GM19467 (cell line): ENCODE results near the gene DBH.

Experiments used
- ATAC-seq: cut with Tn5 transposase; IDR thresholded peaks from one replicate; pipeline ENCODE4 v1.9.1; 2021; ENCODE audit warnings: mild to moderate bottlenecking, moderate library complexity; ENCODE audit not compliant: unreplicated experiment

The DBH gene

GRCh38 chr9:133635533-133636531, at the start of gene DBH:
Gene DBH (plus strand): TSS chr9:133636363. CDS start chr9:133636372, 9 bp downstream.
- no peak for ATAC-seq

DNA sequence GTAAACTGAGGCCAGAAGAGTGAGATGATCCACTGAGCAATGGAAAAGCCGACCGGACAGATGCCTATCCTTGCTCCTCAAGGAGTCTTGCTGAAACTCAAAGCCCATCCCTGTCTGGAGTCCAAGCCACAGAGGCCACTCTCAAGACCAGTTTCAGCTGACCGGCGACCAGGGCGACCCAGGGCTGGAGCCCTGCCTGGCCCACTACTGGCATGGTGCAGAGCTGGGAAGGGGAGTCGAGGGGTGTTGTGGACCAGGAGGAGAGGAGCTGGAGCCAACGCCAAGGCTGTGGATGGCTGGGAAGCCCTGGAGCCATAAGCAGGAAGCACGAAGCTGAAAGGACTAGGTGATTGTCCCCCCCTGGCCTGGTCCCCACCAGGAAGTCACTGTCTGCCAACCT, 49.1 kb upstream of the DBH start:
- no peak for ATAC-seq

DNA sequence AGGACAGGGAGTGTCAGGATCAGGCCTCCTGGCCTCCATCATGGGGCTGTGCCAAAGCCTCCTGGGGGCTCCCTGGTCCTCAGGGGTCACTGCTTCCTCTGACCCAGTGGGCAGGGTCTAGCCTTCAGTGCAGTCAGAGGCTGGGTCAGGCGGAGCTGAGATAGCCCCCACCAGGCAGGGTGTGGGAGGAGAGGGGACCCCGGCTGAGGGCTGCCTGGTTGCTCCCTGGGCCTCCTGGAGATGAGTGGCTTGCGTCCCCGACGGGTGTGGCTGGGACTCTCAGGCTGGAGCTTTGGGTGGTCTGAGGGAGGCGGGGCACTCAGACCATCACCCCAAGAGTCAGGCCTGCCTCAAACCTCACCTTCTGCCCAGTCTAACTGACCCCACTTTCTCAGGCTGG, 48.7 kb upstream of the DBH start:
- ATAC-seq, result no peak

DNA sequence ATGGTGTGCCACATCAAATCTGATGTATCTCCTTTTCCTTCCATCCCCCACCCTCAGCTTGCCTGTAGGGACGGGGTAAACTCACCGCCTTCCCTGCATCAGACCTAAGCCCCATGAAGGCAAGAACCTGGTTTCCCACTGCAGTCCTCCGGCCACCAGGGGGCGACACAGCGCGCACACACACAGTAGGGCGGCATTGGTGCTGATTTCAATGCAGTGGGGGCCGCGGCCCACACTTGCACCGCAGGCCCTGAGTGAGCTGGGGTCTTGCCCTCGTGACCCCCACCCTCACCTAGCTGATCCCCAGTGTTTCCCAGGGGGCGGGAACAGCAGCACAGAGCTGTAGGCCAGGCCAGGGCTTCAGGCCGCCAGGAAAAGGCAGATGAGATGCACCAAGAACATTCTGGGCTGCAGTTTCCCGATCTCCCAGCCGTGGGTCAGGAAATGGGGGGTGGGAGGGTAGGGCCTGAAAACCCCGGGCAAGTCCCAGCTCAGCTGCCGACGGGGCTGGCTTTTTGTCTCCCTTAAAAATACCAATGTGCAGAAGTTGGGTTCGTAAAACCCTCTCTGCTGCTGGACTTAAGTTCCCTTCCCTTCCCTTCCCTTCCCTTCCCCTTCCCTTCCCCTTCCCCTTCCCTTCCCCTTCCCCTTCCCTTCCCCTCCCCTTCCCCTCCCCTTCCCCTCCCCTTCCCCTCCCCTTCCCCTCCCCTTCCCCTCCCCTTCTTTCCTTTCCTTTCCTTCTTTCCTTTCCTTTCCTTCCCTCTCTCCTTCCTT, 46.5 kb upstream of the DBH start:
- ATAC-seq, result no peak

DNA sequence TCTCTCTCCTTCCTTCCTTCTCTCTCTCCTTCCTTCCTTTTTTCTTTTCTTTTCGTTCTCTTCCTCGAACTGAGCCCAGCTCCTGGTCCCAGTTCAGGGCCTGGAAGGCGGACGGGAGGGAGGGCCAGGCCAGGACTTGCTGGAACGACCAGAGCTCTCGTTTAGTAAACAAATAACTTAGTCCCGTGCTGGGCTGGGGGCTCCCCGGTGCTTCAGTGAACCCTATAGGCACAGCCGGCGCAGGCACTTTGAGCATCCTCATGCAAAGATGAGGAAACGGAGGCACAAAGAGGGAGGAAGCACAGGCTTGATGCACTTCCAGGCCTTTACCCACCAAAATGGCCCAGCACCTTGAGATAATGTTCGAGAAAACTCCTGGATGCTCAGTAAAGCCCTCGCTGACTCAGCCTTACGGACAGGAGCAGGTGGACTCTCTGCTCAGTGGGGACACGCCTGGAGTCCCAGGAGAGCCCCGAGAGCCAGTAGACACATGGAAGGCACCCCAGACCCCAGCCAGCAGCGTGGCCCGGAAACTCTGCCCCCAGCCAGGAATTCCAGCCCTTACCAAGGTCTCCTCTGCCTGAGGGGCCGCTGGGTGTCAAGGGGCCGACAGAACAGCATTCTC, 45.8 kb upstream of the DBH start:
- ATAC-seq, result no peak

DNA sequence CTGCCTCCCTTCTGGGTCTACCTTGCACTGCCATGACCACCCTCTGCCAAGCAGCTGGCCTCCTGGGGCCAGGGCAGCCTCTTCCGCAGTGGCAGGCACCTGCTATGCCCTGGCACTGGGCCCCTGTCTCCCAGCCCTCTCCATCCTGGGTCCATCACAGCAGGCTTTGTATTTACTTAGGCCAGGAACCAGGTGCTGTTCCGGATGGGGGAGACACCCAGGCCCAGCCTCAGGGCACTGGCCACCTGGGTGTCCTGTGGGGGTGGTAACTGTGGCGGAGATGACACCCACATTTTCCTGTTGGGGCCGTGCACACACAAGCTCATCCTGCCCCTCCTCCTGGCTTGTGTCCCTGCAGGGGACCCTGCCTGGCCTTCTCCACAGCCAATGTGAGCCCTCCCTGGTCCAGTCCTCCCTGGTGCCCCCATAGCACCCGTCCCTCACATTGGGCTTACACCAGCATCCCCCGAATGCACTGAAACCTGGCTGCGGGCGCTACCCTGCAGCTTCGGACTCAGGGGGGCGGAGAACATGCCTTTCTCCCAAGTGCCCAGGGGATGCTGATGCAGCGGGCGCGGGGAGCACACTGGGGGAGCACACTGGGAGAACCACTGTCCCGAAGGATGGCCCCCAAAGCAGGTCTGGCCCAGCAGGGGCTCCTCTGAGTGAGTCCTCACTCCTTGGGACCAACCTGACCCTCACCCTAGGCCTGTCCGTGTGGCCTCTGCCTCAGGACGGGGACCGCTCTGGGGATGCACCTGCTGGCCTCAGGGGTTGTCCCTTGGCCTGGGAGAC, 44.9 kb upstream of the DBH start:
- ATAC-seq, result no peak

GRCh38 chr9:133591985-133592384, 44.2 kb upstream of the DBH start:
- no peak for ATAC-seq

- no peak for ATAC-seq
Measured at GRCh38 chr9:133592731-133593409, 43.3 kb upstream of the DBH start.

GRCh38 chr9:133593587-133594253, 42.4 kb upstream of the DBH start:
- ATAC-seq, result no peak

- no peak for ATAC-seq
Measured at GRCh38 chr9:133594310-133594709, 41.9 kb upstream of the DBH start.

DNA sequence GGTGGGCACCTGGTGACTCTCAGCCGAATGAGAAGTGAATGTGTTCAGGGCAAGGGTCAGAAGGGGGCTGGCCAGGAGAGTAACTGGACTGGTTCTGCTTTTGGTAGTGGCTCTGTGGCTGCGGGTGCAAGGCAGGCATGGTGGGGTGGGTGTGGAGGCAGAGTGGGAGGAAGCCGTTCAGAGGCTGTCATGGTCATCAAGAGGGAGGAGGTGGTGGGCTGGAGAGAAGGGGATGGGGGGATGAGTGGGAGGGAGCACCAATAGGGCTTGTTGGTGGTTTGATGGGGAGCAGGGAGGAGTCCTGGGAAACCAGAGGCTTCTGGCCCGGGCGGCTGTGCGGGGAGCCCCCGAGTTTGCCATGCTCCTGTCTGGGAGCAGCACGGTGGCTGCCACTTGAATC, 40.3 kb upstream of the DBH start:
- ATAC-seq, result no peak

- ATAC-seq, result no peak
Measured at GRCh38 chr9:133597316-133597957, 38.7 kb upstream of the DBH start.

GRCh38 chr9:133598978-133599377, 37.2 kb upstream of the DBH start:
- ATAC-seq, result no peak

DNA sequence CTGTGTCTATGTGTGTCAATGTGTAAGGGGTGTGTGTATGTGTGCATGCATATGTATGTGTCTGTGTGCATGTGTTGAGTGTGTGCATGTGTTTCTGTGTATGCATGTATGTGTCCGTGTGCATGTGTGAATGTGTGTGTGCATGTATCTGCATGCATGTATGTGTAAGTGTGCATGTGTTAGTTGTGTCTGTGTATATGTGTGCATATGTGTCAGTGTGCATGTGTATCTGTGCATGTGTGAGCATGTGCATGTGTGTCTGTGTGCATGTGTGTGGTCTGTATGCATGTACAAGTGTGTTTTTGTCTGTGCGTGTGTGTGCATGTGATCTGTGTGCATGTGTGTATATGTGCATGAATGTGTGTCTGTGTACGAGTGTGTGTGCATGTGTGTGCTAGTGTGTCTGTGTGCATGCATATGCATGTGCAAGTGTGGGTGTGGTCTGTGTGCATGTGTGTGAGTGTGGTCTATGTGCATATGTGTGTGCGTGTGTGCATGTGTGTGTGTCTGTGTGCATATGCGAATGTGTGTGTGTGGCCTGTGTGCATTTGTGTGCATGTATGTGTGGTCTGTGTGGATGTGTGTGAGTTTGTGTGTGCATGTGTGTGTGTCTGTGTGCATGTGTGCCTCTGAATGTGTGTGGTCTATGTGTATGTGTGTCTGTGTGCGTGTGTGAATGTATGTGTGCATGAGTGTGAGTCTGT, 36.5 kb upstream of the DBH start:
- ATAC-seq, result no peak

DNA sequence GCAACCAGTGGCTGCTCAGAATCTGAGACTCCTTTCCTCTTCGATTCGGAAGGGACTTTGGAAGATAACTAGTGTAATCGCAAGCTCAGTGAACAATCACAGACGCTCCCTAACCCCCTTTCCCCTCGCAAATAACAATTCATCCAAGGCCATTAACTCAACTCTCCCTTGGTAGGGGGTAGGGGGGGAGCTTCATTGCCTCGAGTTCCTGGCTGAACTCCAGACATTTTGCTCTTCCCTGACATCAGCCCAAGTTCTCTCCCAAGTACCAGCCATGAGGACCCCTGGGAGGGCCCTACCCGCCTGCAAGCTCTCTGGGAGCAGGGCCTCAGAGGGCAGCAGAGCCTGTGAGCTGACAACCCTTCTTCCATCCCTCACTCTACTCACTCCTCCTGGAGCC, 35.4 kb upstream of the DBH start:
- ATAC-seq, result no peak

DNA sequence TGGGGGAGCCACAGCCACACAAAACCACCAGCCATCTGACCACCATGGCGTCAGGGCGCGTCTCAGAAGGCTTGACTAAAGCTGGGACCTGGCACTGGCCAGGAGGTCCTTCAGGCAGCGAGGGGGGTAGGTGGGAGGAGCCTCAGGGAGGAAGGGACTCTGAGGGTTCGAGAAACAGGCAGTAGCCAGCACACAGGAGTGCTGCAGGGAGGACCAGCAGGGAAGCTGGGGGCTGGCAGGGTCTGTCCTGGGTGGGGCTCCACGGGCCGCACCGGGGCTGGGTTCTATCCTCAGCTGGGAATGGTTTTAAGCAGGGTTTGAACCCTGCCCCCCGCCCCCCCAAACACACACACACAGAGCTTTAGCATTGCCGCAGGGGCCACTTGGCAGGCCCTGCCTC, 34.4 kb upstream of the DBH start:
- ATAC-seq, result no peak

DNA sequence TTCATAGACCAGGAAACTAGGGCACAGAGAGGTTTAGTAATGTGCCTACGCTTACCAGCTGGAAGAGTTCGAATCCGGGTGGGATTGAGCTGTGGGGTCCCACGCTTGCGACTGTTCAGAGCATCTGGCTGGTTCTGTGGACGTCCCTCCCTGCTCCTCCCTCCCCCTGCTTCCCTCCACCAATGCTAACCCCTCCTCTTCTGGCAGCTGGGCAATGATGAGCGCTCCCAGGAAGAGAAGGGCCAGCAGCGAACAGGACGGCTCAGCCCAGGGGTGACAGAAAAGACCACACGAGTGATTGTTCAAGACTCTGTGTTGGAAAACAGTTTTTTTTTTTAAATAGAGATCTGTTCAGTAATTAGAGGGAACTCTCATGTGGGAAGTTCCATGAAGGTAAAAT, 33.9 kb upstream of the DBH start:
- no peak for ATAC-seq

DNA sequence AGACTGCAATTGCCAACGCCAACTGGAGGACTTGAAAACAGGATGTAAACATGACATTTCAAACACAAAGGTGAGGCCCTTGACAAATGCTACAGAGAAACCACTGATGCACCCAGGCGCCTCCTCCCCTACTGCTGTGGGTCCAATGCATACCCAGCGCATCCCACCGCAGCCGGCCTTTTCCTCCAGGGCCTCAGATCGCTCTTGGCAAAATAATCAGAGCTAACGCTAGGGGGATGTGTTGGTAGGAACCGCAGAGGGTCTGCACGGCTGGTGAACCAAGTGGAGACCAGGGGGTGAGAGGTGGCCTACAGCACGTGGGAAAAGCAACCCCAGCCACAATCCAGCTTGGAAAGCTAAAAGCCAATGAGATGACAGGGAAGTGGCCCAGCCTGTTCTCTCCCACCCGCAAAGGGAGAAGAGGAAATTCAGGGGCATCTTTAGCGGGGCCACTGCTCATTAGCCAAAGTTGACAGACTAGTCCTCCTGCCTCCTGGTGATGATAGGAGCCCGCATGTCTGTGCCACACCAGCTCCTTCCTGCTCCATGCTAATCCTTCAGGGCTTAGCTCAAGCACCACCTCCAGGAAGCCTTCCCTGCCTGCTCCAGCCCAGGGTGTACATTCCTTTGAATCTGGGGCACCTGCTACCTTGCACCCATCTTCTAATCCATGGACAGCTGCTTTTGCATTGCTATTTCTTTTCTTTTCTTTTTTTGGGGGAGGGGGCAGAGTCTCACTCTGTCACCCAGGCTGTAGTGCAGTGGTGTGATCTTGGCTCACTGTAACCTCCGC, 32.8 kb upstream of the DBH start:
- no peak for ATAC-seq
